Endothelial cell (in vitro differentiated cells): ENCODE measurements around the gene ADORA2B. TPM values are rescaled to one million over a fixed set of nuclear protein-coding genes. Genes with fewer than 3 reads are reported as not detected.

Experiments used
- DNase-seq: peaks from one replicate; pipeline ENCODE4 v3.0.0; 2021; ENCODE audit warnings: low spot score
- H3K27ac Mint-ChIP-seq: one replicate; pipeline ENCODE4 v1.8.0; 2021; ENCODE audit warnings: mixed read lengths, inconsistent platforms; ENCODE audit not compliant: unreplicated experiment
- H3K27me3 Mint-ChIP-seq: one replicate; pipeline ENCODE4 v1.8.0; 2021; ENCODE audit warnings: mild to moderate bottlenecking, moderate library complexity, mixed read lengths, inconsistent platforms; ENCODE audit not compliant: unreplicated experiment
- H3K36me3 Mint-ChIP-seq: one replicate; pipeline ENCODE4 v1.8.0; 2021; ENCODE audit warnings: mild to moderate bottlenecking, low read depth, mixed read lengths, inconsistent platforms; ENCODE audit not compliant: unreplicated experiment
- H3K4me1 Mint-ChIP-seq: one replicate; pipeline ENCODE4 v1.8.0; 2021; ENCODE audit warnings: mild to moderate bottlenecking, mixed read lengths, inconsistent platforms; ENCODE audit not compliant: unreplicated experiment
- H3K4me3 Mint-ChIP-seq: one replicate; pipeline ENCODE4 v1.8.0; 2021; ENCODE audit warnings: mild to moderate bottlenecking, mixed read lengths, inconsistent platforms; ENCODE audit not compliant: unreplicated experiment
- H3K9me3 Mint-ChIP-seq: one replicate; pipeline ENCODE4 v1.8.0; 2021; ENCODE audit warnings: mixed read lengths, inconsistent platforms; ENCODE audit not compliant: unreplicated experiment
- CTCF ChIP-seq: fragments of 200-600 bp; sonication (generic); IDR thresholded peaks from one replicate; pipeline ENCODE4 v1.5.0; 2021; ENCODE audit warnings: antibody characterized with exemption; ENCODE audit not compliant: unreplicated experiment
- total RNA-seq: library from RNA; stranded (reverse); fragmentation: NEBNext Ultra II Directional; extraction: Animal tissue kit (Norgen Biotek cat#: 25700); gene quantifications from one replicate; pipeline ENCODE4 v1.2.1, GENCODE V29; 2021; ENCODE audit not compliant: unreplicated experiment

The ADORA2B gene
- total RNA-seq, 1 donor from 2014 or later = 5.2 TPM

- Mint-ChIP-seq H3K4me3 (peak overlapping the region; percentile 56), H3K36me3 (peaks cover 47% of the 10 kb centered on the region), H3K4me1 (peaks cover 13% of the 10 kb centered on the region), H3K27me3 (peaks cover 12% of the 10 kb centered on the region), H3K9me3 (no peaks in the 10 kb centered on the region), H3K27ac (no peak overlapping the region)
- DNase-seq = no peak
- no peak for TF ChIP-seq CTCF
Observed at GRCh38 chr17:16002708-16003260, 57.9 kb downstream of the ADORA2B start.

- Mint-ChIP-seq H3K9me3 (no peaks in the 10 kb centered on the region), H3K36me3 (peaks cover 57% of the 10 kb centered on the region), H3K27ac (no peak overlapping the region), H3K4me3 (peak overlapping the region; percentile 6), H3K4me1 (peaks cover 13% of the 10 kb centered on the region), H3K27me3 (peaks cover 12% of the 10 kb centered on the region)
- no peak for DNase-seq
- no peak for TF ChIP-seq CTCF
Observed at GRCh38 chr17:16003841-16004240, 58.9 kb downstream of the ADORA2B start.

GRCh38 chr17:16005636-16006035, 60.7 kb downstream of the ADORA2B start:
- no peak for DNase-seq
- no peak for TF ChIP-seq CTCF
- Mint-ChIP-seq H3K36me3 (peaks cover 55% of the 10 kb centered on the region), H3K27ac (no peak overlapping the region), H3K4me1 (peaks cover 10% of the 10 kb centered on the region), H3K27me3 (peaks cover 8% of the 10 kb centered on the region), H3K4me3 (no peak overlapping the region), H3K9me3 (no peaks in the 10 kb centered on the region)

GRCh38 chr17:16007439-16007838, 62.5 kb downstream of the ADORA2B start:
- Mint-ChIP-seq H3K27ac (no peak overlapping the region), H3K9me3 (no peaks in the 10 kb centered on the region), H3K36me3 (peaks cover 51% of the 10 kb centered on the region), H3K4me1 (peaks cover 6% of the 10 kb centered on the region), H3K27me3 (no peaks in the 10 kb centered on the region), H3K4me3 (no peak overlapping the region)
- DNase-seq = no peak
- no peak for TF ChIP-seq CTCF

GRCh38 chr17:16013943-16014407, 69.0 kb downstream of the ADORA2B start:
- no peaks in the 10 kb centered on the region for H3K9me3 Mint-ChIP-seq
- peak overlapping the region; percentile 85 for H3K27ac Mint-ChIP-seq
- peak; percentile 43 for DNase-seq
- peak; percentile 87 for TF ChIP-seq CTCF
- H3K36me3 Mint-ChIP-seq = peaks cover 19% of the 10 kb centered on the region
- H3K27me3 Mint-ChIP-seq = no peaks in the 10 kb centered on the region
- no peak overlapping the region for H3K4me3 Mint-ChIP-seq
- H3K4me1 Mint-ChIP-seq = peaks cover 17% of the 10 kb centered on the region
